AG09309 (cell line): ENCODE data around the gene ABCA4.

Source experiments
- DNase-seq: peaks from one replicate; pipeline ENCODE4 v3.0.0-alpha.2; 2010; ENCODE audit warnings: low read depth
- H3K4me3 ChIP-seq: 2 replicates; pipeline ENCODE4 v1.5.1; 2011; ENCODE audit warnings: mild to moderate bottlenecking, low read depth, low read length, moderate library complexity; ENCODE audit not compliant: control insufficient read depth
- TF ChIP-seq, protein P1 (sequence below): IDR thresholded peaks from 2 replicates; pipeline ENCODE4 v1.5.1; 2011; ENCODE audit warnings: mild to moderate bottlenecking, low read depth, low read length, inconsistent platforms; ENCODE audit not compliant: insufficient read depth, control insufficient read depth; ENCODE audit errors: missing control alignments

The ABCA4 gene

DNA sequence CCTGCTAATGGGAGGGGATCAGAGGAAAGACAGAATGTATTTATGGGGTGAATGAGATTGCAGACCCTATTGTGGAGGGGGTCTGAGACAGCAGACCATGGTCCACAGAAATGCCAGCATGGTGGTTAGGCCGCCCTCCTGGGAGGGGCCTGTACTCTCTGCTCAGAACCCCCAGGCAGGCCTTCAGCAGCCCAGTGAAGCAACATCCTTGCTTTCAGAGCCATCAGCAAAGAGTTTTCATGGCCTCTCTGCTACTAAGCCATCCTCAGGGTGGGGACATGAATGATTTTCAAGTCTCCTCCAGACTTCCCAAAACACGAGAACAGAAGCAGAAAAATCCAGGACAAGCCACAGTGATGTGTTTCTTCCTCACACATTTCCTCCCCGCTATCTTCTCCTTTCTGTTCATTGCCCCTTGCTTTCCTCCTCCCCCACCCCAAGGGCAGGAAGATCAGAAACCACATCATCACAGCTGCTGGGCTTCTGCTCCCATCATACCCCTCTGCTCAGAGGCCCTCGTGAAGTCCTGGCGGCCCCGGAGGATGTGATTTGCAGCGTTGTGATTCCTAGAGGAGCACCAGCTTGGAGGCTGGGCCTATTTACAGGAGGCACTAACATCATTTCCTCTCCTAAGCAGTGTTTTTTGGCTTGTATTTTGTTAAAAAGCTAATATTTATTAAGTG is 48.0 kb downstream of the ABCA4 start:
- TF ChIP-seq, protein P1, sequence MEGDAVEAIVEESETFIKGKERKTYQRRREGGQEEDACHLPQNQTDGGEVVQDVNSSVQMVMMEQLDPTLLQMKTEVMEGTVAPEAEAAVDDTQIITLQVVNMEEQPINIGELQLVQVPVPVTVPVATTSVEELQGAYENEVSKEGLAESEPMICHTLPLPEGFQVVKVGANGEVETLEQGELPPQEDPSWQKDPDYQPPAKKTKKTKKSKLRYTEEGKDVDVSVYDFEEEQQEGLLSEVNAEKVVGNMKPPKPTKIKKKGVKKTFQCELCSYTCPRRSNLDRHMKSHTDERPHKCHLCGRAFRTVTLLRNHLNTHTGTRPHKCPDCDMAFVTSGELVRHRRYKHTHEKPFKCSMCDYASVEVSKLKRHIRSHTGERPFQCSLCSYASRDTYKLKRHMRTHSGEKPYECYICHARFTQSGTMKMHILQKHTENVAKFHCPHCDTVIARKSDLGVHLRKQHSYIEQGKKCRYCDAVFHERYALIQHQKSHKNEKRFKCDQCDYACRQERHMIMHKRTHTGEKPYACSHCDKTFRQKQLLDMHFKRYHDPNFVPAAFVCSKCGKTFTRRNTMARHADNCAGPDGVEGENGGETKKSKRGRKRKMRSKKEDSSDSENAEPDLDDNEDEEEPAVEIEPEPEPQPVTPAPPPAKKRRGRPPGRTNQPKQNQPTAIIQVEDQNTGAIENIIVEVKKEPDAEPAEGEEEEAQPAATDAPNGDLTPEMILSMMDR = no peak
- H3K4me3 ChIP-seq = no peak overlapping the region
- no peak for DNase-seq

DNA sequence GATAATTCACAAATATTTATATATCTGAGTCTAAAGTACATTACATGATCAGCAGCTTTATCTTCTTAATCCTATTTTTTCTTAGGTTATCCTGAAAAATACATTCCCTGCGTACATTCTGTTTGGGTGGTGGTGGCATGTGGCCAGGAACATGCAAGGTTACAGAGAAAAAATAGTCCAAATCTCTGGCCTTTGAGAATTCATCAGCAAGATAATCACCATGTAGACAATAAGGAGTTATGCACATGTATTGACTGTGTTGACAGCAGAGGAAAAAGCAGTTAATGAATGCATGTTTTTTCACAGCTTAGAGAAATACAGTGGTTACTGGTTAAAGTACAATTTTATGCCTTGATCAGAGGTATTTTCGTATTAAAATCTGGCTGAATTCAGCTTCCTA is 49.0 kb downstream of the ABCA4 start:
- DNase-seq = no peak
- no peak overlapping the region for H3K4me3 ChIP-seq
- TF ChIP-seq, protein P1 = no peak

DNA sequence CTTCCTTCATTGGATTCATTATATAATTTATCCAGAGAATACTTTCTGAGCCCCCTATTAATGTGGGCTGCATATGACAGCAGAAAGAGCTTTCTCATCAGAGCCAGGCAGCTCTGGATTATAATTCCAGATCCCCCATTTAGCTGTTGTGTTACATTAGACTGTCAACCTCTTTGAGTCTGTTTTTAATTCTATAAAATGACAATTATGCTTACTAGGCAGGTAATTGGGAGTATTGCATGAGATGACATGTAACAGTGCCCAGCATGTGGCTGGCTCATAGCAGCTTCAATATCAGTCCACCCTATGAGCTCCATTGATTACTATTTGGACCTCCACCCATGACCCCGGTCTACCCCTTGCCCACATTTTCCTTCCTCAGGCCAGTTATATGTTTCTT is 49.6 kb downstream of the ABCA4 start:
- no peak overlapping the region for H3K4me3 ChIP-seq
- TF ChIP-seq, protein P1 = no peak

DNA sequence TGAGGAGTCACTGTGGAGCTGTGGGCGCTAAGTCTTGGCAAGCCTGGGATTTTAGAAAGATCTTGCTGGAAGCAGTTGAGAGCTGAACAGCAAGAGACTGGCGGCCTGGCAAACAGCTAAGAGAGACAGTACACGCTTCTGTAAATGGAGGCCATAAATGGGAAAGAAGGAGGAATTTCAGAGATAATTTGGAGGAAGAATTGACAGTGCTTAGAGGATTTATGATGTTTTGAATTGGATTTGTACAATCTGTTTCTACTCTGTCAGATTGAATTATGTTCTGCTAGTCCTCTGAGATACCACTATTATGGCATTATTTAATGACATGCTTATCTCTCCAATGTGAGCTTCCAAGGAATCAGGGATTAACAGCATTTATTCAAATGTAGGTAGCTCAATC is 50.1 kb downstream of the ABCA4 start:
- TF ChIP-seq, protein P1 = no peak
- no peak overlapping the region for H3K4me3 ChIP-seq
- no peak for DNase-seq

More for the DNA sequence above, 49.6 kb downstream of the ABCA4 start:
- DNase-seq = no peak

DNA sequence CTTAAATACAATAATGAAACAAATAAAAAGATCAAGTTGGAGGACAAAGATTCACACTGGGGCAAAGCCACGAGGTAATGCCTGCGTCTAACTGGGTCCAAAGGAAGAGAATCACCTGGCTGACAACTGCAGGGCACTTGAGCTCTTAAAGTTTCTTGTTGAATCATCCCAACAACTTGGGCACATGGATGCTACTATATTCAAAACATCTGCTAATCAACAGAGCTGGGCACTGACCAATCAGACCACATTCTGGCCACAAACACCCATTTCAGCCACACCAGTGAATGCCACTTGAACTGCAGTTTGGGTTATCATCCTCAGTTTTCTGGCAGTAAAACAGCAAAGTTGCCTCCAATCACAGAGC is 51.0 kb downstream of the ABCA4 start:
- TF ChIP-seq, protein P1 = no peak
- no peak overlapping the region for H3K4me3 ChIP-seq
- no peak for DNase-seq

DNA sequence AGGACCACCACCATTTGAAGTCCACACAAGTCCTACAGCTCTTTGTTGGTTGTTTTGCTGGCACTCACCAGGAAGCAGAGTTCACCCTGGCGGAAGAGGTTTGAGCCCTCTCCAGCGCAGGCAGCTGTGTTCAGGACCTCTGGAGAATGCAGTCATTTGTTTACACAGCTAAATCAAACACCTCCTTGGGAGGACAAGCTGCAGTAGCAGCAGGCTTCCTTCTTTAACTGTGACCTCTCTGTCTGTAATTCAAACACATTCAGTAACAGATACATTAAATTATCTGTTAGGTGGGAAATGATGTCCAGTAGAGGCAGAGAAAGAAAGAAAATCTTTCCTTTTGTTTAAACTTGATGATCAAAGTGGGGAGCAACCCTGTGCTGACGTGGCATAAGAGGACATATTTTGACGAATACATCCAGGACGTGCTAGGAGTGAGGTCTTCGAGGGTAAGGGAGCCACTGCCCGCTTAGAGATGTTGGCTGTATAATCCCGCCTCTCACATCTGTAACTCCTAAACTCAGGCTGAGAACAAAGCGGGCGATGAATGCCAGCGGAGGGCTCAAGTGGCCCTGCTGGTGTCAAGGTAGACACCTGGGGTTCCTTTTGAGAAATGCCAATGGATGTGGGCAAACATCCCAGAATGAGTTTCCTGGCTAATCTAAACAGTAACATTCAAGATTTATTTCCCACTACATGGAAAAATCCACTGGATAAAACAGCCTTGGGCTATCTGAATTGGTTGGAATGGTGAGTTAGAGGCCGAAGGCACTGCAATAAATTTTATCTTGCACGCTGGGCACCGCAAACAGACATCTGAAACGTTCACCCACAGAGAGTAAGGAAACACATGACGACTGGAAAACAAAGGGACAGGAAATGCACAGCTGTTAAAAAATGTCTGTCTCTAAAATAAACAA is 51.7 kb downstream of the ABCA4 start:
- DNase-seq = no peak
- no peak overlapping the region for H3K4me3 ChIP-seq
- TF ChIP-seq, protein P1 = no peak
